ENCODE data around the gene NUFIP1. TPM values are rescaled to one million over a fixed set of nuclear protein-coding genes. Genes with fewer than 3 reads are reported as not detected.

The NUFIP1 gene
- total RNA-seq, 1 experiment from 2014 or later = 17.1 TPM

DNA sequence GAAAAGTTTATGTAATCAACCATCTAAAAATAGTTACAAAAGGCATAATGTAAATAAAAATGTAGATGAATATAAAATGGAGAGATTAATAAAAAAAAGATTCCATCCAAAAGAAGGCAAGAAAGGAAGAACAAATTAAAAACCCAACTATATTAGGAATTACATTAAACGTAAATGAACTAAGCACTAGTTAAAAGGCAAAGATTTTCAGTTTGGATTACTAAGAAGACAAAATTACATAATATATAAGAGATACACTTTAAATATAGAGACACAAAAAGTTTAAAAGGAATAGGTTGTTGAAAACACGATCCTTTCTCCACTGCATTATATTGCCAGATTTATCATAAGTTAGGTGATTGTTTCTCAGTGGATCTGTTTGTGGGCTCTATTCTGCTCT, 27.3 kb downstream of the NUFIP1 start:
- Histone ChIP-seq H3K14ac (ENCODE audit: insufficient read depth, low read length) (no peak overlapping the region), H2AK5ac (ENCODE audit: insufficient read length, low read length) (no peak overlapping the region), H3K4ac (ENCODE audit: low read depth, low read length) (no peak overlapping the region), H3K27ac (ENCODE audit: insufficient read length, low read depth, low read length) (no peak overlapping the region), H2BK12ac (ENCODE audit: insufficient read length, low read depth, low read length) (no peak overlapping the region), H2BK120ac (ENCODE audit: low read depth, low read length, poor library complexity, severe bottlenecking) (no peak overlapping the region), H3T11ph (ENCODE audit: low read length) (no peak overlapping the region), H3K9me3 (ENCODE audit: control insufficient read depth, low read depth, low read length) (peaks cover 6% of the 10 kb centered on the region), H4K91ac (ENCODE audit: insufficient read length, low read depth, low read length) (no peak overlapping the region), H3K18ac (ENCODE audit: insufficient read length, low read depth, low read length) (no peak overlapping the region), H3K79me1 (ENCODE audit: insufficient read depth, low read depth, low read length, poor library complexity, severe bottlenecking) (no peaks in the 10 kb centered on the region), H4K8ac (replicated peaks; ENCODE audit: insufficient read length, low read depth, low read length) (no peak overlapping the region), H2BK5ac (ENCODE audit: insufficient read length, low read length) (no peak overlapping the region), H3K23ac (ENCODE audit: insufficient read length, low read depth, low read length) (no peak overlapping the region), H2BK20ac (ENCODE audit: low read depth, low read length, poor library complexity, severe bottlenecking) (no peak overlapping the region), H3K27me3 (ENCODE audit: insufficient read depth, low read length) (no peaks in the 10 kb centered on the region), H2BK15ac (ENCODE audit: low read depth, low read length) (no peak overlapping the region), H3K9ac (ENCODE audit: extremely low read depth, insufficient read length, low read length) (no peak overlapping the region), H3K4me2 (ENCODE audit: insufficient read depth, insufficient read length, low read length) (no peak overlapping the region), H3K4me1 (ENCODE audit: insufficient read depth, low read length) (no peaks in the 10 kb centered on the region), H4K5ac (ENCODE audit: insufficient read length, low read depth, low read length) (no peak overlapping the region), H3K56ac (ENCODE audit: insufficient read length, low read depth, low read length) (no peak overlapping the region), H3K79me2 (ENCODE audit: insufficient read depth, low read length) (0 out of 2 replicates have a peak, but pooled peaks cover 2% of the 10 kb centered on the region), H2AFZ (ENCODE audit: low read length) (no peak overlapping the region), H3K23me2 (ENCODE audit: insufficient read length, low read depth, low read length, poor library complexity, severe bottlenecking) (no peaks in the 10 kb centered on the region), H4K20me1 (ENCODE audit: control insufficient read depth, insufficient read depth, insufficient read length) (no peaks in the 10 kb centered on the region)
- Mint-ChIP-seq H3K9me3 (peaks cover 28% of the 10 kb centered on the region in 2 experiments), H3K4me3 (no peak overlapping the region), H3K36me3 (ENCODE audit: insufficient read depth in 1 of 3, low read depth in 3 of 3) (peaks cover 56 to 67% (median 64%) of the 10 kb centered on the region in 3 experiments), H3K27ac (no peak overlapping the region), H3K27me3 (ENCODE audit: low read depth) (no peaks in the 10 kb centered on the region), H3K4me1 (no peaks in the 10 kb centered on the region)
- DNase-seq = no peak
- WGBS (ENCODE audit: extremely low coverage, insufficient read length, low lambda C conversion rate) = no CpG with 5 or more reads among the region's 2 CpGs
- TF ChIP-seq, protein P1, sequence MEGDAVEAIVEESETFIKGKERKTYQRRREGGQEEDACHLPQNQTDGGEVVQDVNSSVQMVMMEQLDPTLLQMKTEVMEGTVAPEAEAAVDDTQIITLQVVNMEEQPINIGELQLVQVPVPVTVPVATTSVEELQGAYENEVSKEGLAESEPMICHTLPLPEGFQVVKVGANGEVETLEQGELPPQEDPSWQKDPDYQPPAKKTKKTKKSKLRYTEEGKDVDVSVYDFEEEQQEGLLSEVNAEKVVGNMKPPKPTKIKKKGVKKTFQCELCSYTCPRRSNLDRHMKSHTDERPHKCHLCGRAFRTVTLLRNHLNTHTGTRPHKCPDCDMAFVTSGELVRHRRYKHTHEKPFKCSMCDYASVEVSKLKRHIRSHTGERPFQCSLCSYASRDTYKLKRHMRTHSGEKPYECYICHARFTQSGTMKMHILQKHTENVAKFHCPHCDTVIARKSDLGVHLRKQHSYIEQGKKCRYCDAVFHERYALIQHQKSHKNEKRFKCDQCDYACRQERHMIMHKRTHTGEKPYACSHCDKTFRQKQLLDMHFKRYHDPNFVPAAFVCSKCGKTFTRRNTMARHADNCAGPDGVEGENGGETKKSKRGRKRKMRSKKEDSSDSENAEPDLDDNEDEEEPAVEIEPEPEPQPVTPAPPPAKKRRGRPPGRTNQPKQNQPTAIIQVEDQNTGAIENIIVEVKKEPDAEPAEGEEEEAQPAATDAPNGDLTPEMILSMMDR (conservative IDR thresholded peaks at IDR 0.05) = no peak
